SK-N-SH (cell line): ENCODE results near the gene MAGEA4. TPM values are rescaled to one million over a fixed set of nuclear protein-coding genes. Genes with fewer than 3 reads are reported as not detected.

Experiments used
- CTCF ChIA-PET: fragments of 300-600, 350-600 bp; formaldehyde crosslinking; extraction: SDS; loops from one replicate; lab custom pipeline; 2021; lab: Yijun Ruan, JAX
- POLR2A ChIA-PET: fragments of 350-600 bp; sonication (Branson Sonifier 250); formaldehyde crosslinking; extraction: SDS; loops from one replicate; lab custom pipeline; 2020; ENCODE audit warnings: antibody characterized with exemption, inconsistent platforms; lab: Yijun Ruan, JAX
- DNase-seq: peaks from one replicate; pipeline ENCODE4 v3.0.0; 2012
- H2AFZ ChIP-seq: fragments of 200-600 bp; sonication (generic); 2 replicates; pipeline ENCODE4 v1.8.1; 2016; ENCODE audit warnings: antibody characterized with exemption, mild to moderate bottlenecking, low read depth
- H3F3A ChIP-seq: fragments of 200-600 bp; sonication (generic); replicated peaks from 2 replicates; pipeline ENCODE3; 2016; ENCODE audit warnings: antibody characterized with exemption, mild to moderate bottlenecking; ENCODE audit not compliant: insufficient read depth
- H3K27ac ChIP-seq, 2 experiments: fragments of 200-500 bp in 1 of 2; fragments of 200-600 bp in 1 of 2; sonication (Bioruptor generic) in 1 of 2; sonication (generic), shearing (Covaris generic) in 1 of 2; 2 replicates each; pipeline versions ENCODE4 v1.5.1 to v1.6.1; 2014 to 2016; ENCODE audit warnings: low read depth in 2 of 2, inconsistent platforms in 1 of 2, low read length in 1 of 2, mild to moderate bottlenecking in 1 of 2, mixed read lengths in 1 of 2
- H3K27me3 ChIP-seq: fragments of 200-600 bp; sonication (generic), shearing (Covaris generic); 2 replicates; pipeline ENCODE4 v1.6.1; 2016; ENCODE audit warnings: mixed run types; ENCODE audit not compliant: insufficient read depth
- H3K36me3 ChIP-seq, 2 experiments: fragments of 200-500 bp in 1 of 2; fragments of 200-600 bp in 1 of 2; sonication (Bioruptor generic) in 1 of 2; sonication (generic) in 1 of 2; replicated peaks in 1 of 2; 2 replicates each; pipeline versions ENCODE3 to v1.5.1; 2014 to 2016; ENCODE audit warnings: low read length in 1 of 2, mild to moderate bottlenecking in 1 of 2; ENCODE audit not compliant: insufficient read depth in 2 of 2, control insufficient read depth in 1 of 2
- H3K4me1 ChIP-seq, 2 experiments: fragments of 200-500 bp in 1 of 2; fragments of 200-600 bp in 1 of 2; sonication (Bioruptor generic) in 1 of 2; sonication (generic), shearing (Covaris generic) in 1 of 2; 2 replicates each; pipeline versions ENCODE4 v1.5.1 to v1.6.1; 2014 to 2016; ENCODE audit warnings: low read depth in 1 of 2, low read length in 1 of 2, mixed run types in 1 of 2; ENCODE audit not compliant: insufficient read depth in 2 of 2, control insufficient read depth in 1 of 2
- H3K4me2 ChIP-seq: fragments of 200-600 bp; sonication (generic), shearing (Covaris generic); 2 replicates; pipeline ENCODE4 v1.6.1; 2017; ENCODE audit warnings: mixed run types
- H3K4me3 ChIP-seq, 2 experiments: fragments of 200-500 bp in 1 of 2; fragments of 200-600 bp in 1 of 2; sonication (Bioruptor generic) in 1 of 2; sonication (generic), shearing (Covaris generic) in 1 of 2; 2 replicates each; pipeline versions ENCODE4 v1.5.1 to v1.8.1; 2014 to 2016; ENCODE audit warnings: low read depth in 2 of 2, inconsistent platforms in 1 of 2, low read length in 1 of 2, mild to moderate bottlenecking in 1 of 2, mixed read lengths in 1 of 2, moderate library complexity in 1 of 2
- H3K79me2 ChIP-seq: fragments of 200-600 bp; sonication (generic); 2 replicates; pipeline ENCODE4 v1.8.1; 2017; ENCODE audit warnings: mild to moderate bottlenecking; ENCODE audit not compliant: insufficient read depth
- H3K9ac ChIP-seq: fragments of 200-600 bp; sonication (generic); 2 replicates; pipeline ENCODE4 v1.6.1; 2017; ENCODE audit warnings: mixed run types
- H3K9me2 ChIP-seq: fragments of 200-600 bp; sonication (generic); 2 replicates; pipeline ENCODE4 v1.6.1; 2017; ENCODE audit warnings: mixed run types
- H3K9me3 ChIP-seq: fragments of 200-600 bp; sonication (generic); 2 replicates; pipeline ENCODE4 v1.6.1; 2017; ENCODE audit warnings: mixed run types, mild to moderate bottlenecking, moderate library complexity
- H4K20me1 ChIP-seq: fragments of 200-600 bp; sonication (generic); 2 replicates; pipeline ENCODE4 v1.6.1; 2017; ENCODE audit warnings: mild to moderate bottlenecking, mixed run types; ENCODE audit not compliant: insufficient read depth
- CHD2 ChIP-seq: fragments of 150-350 bp; IDR thresholded peaks from 2 replicates; pipeline ENCODE4 v1.6.1; 2018; ENCODE audit warnings: low read length; ENCODE audit not compliant: partially characterized antibody
- FOSL2 ChIP-seq: IDR thresholded peaks from 2 replicates; pipeline ENCODE4 v1.4.0; 2012; ENCODE audit warnings: low read depth, mild to moderate bottlenecking, moderate library complexity, borderline replicate concordance
- GABPA ChIP-seq: IDR thresholded peaks from 2 replicates; pipeline ENCODE4 v1.4.0; 2012; ENCODE audit warnings: low read depth, mild to moderate bottlenecking
- GATA2 ChIP-seq: sonication (generic); formaldehyde crosslinking; IDR thresholded peaks from 2 replicates; pipeline ENCODE4 v1.5.0; 2020; ENCODE audit warnings: mild to moderate bottlenecking, missing genetic modification reagents
- MEF2A ChIP-seq: IDR thresholded peaks from 2 replicates; pipeline ENCODE4 v1.4.0; 2012; ENCODE audit warnings: low read depth, borderline replicate concordance
- NRF1 ChIP-seq: IDR thresholded peaks from 2 replicates; pipeline ENCODE4 v1.6.1; 2012; ENCODE audit warnings: low read depth, mild to moderate bottlenecking, low read length
- RXRA ChIP-seq: IDR thresholded peaks from 2 replicates; pipeline ENCODE4 v1.4.0; 2012; ENCODE audit warnings: low read depth, mild to moderate bottlenecking, borderline replicate concordance
- SIN3A ChIP-seq: IDR thresholded peaks from 2 replicates; pipeline ENCODE4 v1.6.1; 2012; ENCODE audit warnings: low read depth, mild to moderate bottlenecking, low read length, moderate library complexity, borderline replicate concordance
- TAF1 ChIP-seq: IDR thresholded peaks from 2 replicates; pipeline ENCODE4 v1.6.1; 2012; ENCODE audit warnings: low read depth, mild to moderate bottlenecking, low read length, moderate library complexity, borderline replicate concordance
- TEAD4 ChIP-seq: IDR thresholded peaks from 2 replicates; pipeline ENCODE4 v1.4.0; 2012; ENCODE audit warnings: mild to moderate bottlenecking, borderline replicate concordance; ENCODE audit not compliant: insufficient read depth
- USF1 ChIP-seq: IDR thresholded peaks from 2 replicates; pipeline ENCODE4 v1.4.0; 2012; ENCODE audit warnings: low read depth, borderline replicate concordance
- ZBTB33 ChIP-seq: IDR thresholded peaks from 2 replicates; pipeline ENCODE4 v1.4.0; 2012; ENCODE audit warnings: low read depth, borderline replicate concordance
- WGBS: methylation state at CpG from one replicate; pipeline ENCODE4 v1.1.6; 2017; ENCODE audit warnings: low lambda C conversion rate; 5-methylcytosine and 5-hydroxymethylcytosine counted together
- polyA plus RNA-seq, 3 experiments: library from polyadenylated mRNA; depleted of rRNA; stranded (reverse); fragments of >200 nt; gene quantifications; 2 replicates each; pipeline ENCODE4 v1.2.3, GENCODE V29; 2012
- TF ChIP-seq, protein P1 (sequence below): fragments of 150-350 bp; IDR thresholded peaks from 2 replicates; pipeline ENCODE4 v1.6.1; 2016; ENCODE audit warnings: mild to moderate bottlenecking, low read depth, low read length
- TF ChIP-seq, protein P2 (sequence below): IDR thresholded peaks from 2 replicates; pipeline ENCODE4 v1.6.1; 2012; ENCODE audit warnings: mild to moderate bottlenecking, low read depth, low read length, moderate library complexity

MAGEA4 gene
- polyA plus RNA-seq, 1 of the 3 experiments (the other 2 are of a cell fraction), result 0.10 TPM

- TF ChIP-seq TEAD4 (peak; percentile 84), CHD2 (no peak), GABPA (no peak), ZBTB33 (peak; percentile 49; the same call in 1 of the 2 replicates)
- TF ChIP-seq, protein P1, sequence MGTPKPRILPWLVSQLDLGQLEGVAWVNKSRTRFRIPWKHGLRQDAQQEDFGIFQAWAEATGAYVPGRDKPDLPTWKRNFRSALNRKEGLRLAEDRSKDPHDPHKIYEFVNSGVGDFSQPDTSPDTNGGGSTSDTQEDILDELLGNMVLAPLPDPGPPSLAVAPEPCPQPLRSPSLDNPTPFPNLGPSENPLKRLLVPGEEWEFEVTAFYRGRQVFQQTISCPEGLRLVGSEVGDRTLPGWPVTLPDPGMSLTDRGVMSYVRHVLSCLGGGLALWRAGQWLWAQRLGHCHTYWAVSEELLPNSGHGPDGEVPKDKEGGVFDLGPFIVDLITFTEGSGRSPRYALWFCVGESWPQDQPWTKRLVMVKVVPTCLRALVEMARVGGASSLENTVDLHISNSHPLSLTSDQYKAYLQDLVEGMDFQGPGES, result no peak
Observed at GRCh38 chrX:151871244-151871643, 41.4 kb upstream of the MAGEA4 start (continued).

DNA sequence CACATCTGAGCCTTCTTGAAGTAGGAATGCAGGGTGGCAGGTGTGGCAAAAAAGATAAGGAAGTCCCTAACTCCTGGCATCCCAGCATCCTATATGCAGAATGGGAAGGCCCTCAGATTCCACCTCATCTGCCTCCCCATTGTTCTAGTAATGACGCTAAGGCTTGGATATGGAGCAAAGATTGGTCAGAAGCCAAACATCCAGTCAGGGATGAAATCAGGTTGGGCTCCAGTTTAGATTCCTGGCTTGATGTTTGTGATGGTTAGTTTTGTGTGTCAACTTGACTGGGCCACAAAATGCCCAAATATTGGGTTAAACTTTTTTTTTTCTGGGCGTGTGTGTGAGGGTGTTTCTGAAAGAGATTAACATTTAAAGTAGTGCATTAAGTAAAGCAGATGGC is 39.6 kb upstream of the MAGEA4 start:
- H2AFZ ChIP-seq, result no peak overlapping the region
- ChIA-PET CTCF (no interaction called here), POLR2A (no interaction called here)
- H3K4me3 ChIP-seq, result no peak overlapping the region
- no peaks in the 10 kb centered on the region for H3K36me3 ChIP-seq
- no peak overlapping the region for H3K27ac ChIP-seq
- WGBS, result 40% methylated on average over 2 of the region's 2 CpGs
- H4K20me1 ChIP-seq, result no peaks in the 10 kb centered on the region
- H3K4me1 ChIP-seq, result peaks cover 0 to 11% of the 10 kb centered on the region in 2 experiments; a peak in 2 of 4 replicates
- H3K79me2 ChIP-seq, result no peaks in the 10 kb centered on the region
- H3K9ac ChIP-seq, result no peak overlapping the region
- no peaks in the 10 kb centered on the region for H3K27me3 ChIP-seq
- H3K4me2 ChIP-seq, result no peak overlapping the region
- H3K9me3 ChIP-seq, result 0 out of 2 replicates have a peak, but pooled peaks cover 5% of the 10 kb centered on the region
- DNase-seq, result no peak
- no peaks in the 10 kb centered on the region for H3K9me2 ChIP-seq
- H3F3A ChIP-seq, result peaks cover 10% of the 10 kb centered on the region
- TF ChIP-seq RXRA (no peak), MEF2A (no peak), TAF1 (no peak), NRF1 (no peak), FOSL2 (no peak), ZBTB33 (no peak), GATA2 (CRISPR knock-in tag) (no peak), USF1 (no peak), SIN3A (no peak)
- TF ChIP-seq, protein P2, sequence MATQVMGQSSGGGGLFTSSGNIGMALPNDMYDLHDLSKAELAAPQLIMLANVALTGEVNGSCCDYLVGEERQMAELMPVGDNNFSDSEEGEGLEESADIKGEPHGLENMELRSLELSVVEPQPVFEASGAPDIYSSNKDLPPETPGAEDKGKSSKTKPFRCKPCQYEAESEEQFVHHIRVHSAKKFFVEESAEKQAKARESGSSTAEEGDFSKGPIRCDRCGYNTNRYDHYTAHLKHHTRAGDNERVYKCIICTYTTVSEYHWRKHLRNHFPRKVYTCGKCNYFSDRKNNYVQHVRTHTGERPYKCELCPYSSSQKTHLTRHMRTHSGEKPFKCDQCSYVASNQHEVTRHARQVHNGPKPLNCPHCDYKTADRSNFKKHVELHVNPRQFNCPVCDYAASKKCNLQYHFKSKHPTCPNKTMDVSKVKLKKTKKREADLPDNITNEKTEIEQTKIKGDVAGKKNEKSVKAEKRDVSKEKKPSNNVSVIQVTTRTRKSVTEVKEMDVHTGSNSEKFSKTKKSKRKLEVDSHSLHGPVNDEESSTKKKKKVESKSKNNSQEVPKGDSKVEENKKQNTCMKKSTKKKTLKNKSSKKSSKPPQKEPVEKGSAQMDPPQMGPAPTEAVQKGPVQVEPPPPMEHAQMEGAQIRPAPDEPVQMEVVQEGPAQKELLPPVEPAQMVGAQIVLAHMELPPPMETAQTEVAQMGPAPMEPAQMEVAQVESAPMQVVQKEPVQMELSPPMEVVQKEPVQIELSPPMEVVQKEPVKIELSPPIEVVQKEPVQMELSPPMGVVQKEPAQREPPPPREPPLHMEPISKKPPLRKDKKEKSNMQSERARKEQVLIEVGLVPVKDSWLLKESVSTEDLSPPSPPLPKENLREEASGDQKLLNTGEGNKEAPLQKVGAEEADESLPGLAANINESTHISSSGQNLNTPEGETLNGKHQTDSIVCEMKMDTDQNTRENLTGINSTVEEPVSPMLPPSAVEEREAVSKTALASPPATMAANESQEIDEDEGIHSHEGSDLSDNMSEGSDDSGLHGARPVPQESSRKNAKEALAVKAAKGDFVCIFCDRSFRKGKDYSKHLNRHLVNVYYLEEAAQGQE, result no peak
